Stimulated activated CD8-positive, alpha-beta memory T cell treated with anti-CD3 and anti-CD28 coated beads, Interleukin-7, amount 100 ng/mL, for 48 hours (primary cell): ENCODE results near the gene APLP2.

ENCODE experiments used
- DNase-seq, 2 donors: peaks; one replicate each; pipeline ENCODE4 v3.0.0-alpha.2; 2020; ENCODE audit warnings: low read depth in 1 of 2; ENCODE audit errors: extremely low read depth in 1 of 2

Gene APLP2

GRCh38 chr11:130054966-130055365 lies 14.7 kb upstream of the APLP2 start:
- DNase-seq, result no peak

GRCh38 chr11:130055617-130056016 lies 14.1 kb upstream of the APLP2 start:
- no peak for DNase-seq

GRCh38 chr11:130061017-130061416 lies 8.7 kb upstream of the APLP2 start:
- DNase-seq, result no peak

- no peak for DNase-seq
These were observed 7.7 kb upstream of the APLP2 start for GRCh38 chr11:130062026-130062425.

- DNase-seq, result no peak
These were observed 6.2 kb upstream of the APLP2 start for GRCh38 chr11:130063451-130063850.

GRCh38 chr11:130064596-130064995 lies 5.1 kb upstream of the APLP2 start:
- no peak for DNase-seq

GRCh38 chr11:130066338-130066737 lies 3.4 kb upstream of the APLP2 start:
- DNase-seq, result no peak

- DNase-seq, result no peak
These were observed 1.1 kb upstream of the APLP2 start for GRCh38 chr11:130068546-130068985.

- DNase-seq, result peak in 1 of 2 donors; percentile 24
These were observed 572 bp upstream of the APLP2 start for GRCh38 chr11:130068986-130069658.

- DNase-seq, result peak; percentile 9 to 11
These were observed 583 bp downstream of the APLP2 start for GRCh38 chr11:130070109-130070845.

GRCh38 chr11:130070846-130071200 lies 1.1 kb downstream of the APLP2 start:
- no peak for DNase-seq

- DNase-seq, result no peak
These were observed 1.6 kb downstream of the APLP2 start for GRCh38 chr11:130071211-130071712.

- no peak for DNase-seq
These were observed 5.0 kb downstream of the APLP2 start for GRCh38 chr11:130074736-130075135.

- no peak for DNase-seq
These were observed 7.2 kb downstream of the APLP2 start for GRCh38 chr11:130076778-130077481.

GRCh38 chr11:130077671-130078070 lies 8.0 kb downstream of the APLP2 start:
- DNase-seq, result no peak

GRCh38 chr11:130078080-130078479 lies 8.4 kb downstream of the APLP2 start:
- no peak for DNase-seq

- DNase-seq, result no peak
These were observed 16.1 kb downstream of the APLP2 start for GRCh38 chr11:130085671-130086290.

GRCh38 chr11:130086669-130087068 lies 17.0 kb downstream of the APLP2 start:
- no peak for DNase-seq

- no peak for DNase-seq
These were observed 17.7 kb downstream of the APLP2 start for GRCh38 chr11:130087294-130087926.

GRCh38 chr11:130088217-130088616 lies 18.5 kb downstream of the APLP2 start:
- DNase-seq, result no peak
